Cerebellar nuclear complex (tissue), 1 donor: ENCODE data around the gene GRIN2A.

Experiments used
- DNase-seq, 2 experiments: peaks; one replicate each; lab custom pipeline; 2025; lab: John Stamatoyannopoulos, UW

GRIN2A gene

GRCh38 chr16:9969580-9969979 lies 212.6 kb downstream of the GRIN2A start:
- DNase-seq: no peak

DNA sequence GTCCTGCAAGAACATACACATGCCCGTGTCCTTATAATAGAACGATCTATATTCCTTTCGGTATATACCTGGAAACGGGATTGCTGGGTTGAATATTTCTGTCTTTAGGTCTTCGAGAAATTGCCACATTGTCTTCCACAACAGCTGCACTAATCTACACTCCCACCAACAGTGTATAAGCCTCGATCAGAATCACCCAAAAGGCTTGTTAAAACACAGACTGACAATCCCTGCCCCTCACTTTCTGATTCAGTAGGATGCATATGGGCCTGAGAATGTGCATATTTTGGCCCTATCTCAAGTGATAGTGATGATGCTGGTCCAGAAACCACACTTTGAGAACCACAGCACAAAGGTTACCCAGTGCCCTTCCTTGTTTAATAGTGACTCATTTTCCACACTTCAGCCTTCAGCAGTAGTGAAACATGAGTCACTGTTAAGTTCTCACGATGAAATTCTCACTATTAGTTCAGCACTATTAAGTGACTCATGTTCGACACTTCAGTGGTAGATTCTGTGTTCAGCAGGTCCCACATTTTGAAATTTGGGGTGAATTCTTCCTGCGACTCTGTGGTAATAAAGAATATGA lies 215.6 kb downstream of the GRIN2A start:
- no peak for DNase-seq

GRCh38 chr16:9965079-9965478 lies 217.1 kb downstream of the GRIN2A start:
- no peak for DNase-seq

GRCh38 chr16:9964426-9964825 lies 217.8 kb downstream of the GRIN2A start:
- no peak for DNase-seq

DNA sequence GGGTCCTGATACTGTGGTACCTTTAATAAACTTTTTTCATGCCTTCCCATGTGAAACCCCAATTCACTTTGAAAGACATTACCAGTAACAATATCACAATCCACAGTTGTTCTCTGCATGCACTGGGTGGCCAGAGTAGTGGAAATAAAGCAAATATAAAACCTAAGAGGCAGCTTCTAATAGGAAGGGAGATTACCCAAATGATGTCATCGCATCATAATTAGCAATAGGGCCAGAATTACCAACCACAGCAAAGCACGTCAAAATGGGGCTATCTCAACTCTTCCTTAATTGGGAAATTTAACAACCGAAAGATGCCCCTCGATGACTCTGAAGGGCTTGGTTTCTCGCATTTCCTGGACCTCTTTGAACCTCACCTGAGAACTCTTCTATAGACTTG lies 224.8 kb downstream of the GRIN2A start:
- DNase-seq: no peak

DNA sequence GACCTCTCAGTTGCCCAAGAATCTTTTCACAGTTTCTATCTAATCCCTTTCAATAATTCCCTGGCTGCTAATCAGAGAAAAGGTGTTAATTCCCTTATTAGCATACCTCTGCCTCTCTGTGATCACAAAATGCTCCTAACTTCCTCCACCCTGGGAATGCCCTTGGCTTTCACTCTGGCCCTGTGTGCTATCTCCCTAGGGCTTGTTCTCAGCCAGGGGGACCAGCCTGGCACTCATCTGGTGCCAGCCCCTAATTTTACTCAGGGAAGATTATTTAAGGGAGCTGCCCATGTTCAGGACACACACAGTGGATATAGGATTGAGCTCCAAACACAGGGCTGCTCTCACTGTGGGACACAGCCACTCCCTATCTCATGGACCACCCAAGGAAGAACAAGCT lies 225.2 kb downstream of the GRIN2A start:
- DNase-seq: no peak

DNA sequence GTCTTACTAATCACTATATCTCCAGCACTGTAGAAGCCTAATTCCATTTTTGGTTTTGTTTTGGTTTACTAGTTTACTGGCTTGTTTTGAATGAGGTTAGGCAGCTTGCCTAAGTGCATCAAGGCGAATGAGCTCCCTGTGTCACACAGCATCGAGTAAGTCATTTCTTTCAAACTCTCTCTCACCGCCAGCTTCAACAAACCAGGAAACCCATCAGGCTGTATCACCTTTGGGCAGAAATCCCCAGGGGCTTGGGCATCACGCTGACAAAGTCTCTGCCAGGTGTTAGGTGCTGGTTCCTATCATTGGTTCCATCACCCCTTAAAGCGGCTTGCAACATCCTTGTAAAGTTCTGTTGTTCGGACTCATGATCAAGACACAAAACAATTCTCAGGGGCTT lies 226.6 kb downstream of the GRIN2A start:
- no peak for DNase-seq

- DNase-seq: no peak
Measured at GRCh38 chr16:9953908-9954570, 228.2 kb downstream of the GRIN2A start.

GRCh38 chr16:9950658-9951057 lies 231.6 kb downstream of the GRIN2A start:
- DNase-seq: no peak

- no peak for DNase-seq
Measured at GRCh38 chr16:9949396-9949795, 232.8 kb downstream of the GRIN2A start.

GRCh38 chr16:9948933-9949332 lies 233.3 kb downstream of the GRIN2A start:
- DNase-seq: no peak

DNA sequence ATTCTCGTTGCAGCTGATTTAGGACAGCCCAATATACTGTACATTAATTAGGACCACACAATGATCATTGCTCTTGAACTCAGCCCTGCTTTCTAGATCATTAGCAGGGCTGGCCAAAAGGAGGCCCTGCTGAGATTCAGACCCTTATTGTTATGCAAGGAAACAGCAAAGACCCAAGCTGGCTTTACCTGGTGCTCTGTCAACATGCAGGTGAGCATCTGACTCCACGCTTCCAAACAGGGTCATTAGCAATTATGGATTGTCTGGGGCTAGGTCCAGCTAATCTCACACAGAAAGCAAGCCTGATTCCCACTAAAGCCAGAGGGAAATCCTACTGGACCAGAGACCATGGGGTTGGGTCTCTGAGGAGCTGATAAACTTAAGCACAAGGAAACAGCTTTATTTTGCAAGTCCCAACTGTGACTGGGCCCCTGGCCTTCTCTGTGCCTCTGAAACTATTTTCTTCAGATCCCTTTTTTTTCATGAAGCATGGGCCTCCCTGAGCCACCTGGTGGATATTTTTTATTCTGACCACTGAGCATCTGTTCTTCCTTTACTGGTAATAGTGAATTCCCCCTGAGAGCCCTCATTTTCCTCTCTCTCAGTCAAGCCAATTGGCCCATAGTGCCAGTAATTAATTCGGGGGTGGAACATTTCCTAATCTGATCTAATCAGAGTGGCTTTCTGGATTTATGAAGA lies 236.1 kb downstream of the GRIN2A start:
- DNase-seq: peak in 1 of 2 experiments; percentile 17

DNA sequence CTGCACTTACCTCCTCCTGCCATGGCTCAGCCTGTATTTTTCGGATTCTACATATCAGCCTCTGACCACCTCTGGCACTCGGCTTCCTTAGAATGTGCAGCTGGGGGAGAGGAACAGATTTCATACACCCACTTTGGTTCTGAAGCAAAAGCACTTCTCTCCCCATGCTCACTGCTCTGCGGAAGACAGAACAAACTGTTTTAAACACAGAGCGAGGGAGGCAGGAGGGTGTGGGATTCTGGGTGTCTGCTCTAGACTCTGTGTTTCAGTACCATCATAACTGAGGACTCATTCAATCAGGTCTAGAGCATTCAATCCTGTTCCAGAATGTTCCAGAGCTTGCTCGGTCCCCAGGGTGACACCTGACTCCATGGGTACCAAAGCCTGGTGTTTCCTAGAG lies 239.1 kb downstream of the GRIN2A start:
- DNase-seq: no peak

DNA sequence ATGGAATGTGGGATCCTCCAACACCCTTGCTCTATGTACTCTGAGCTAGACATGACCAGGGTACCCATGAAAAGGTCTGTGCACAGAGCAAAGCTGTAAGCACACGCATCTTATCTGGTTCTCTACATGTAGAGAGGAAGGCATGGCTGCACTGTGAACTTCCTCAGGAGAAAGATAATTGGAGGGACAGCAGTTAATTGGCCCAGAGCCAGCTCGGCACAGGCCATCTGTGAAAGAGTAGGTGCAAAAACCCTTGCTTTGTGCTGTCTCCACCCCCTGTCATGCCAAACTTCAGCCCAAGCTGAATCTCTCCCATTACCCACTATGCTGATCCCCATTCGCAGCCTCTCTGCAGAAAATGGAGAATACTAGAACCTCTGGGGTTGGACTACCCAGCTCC lies 241.0 kb downstream of the GRIN2A start:
- DNase-seq: no peak

DNA sequence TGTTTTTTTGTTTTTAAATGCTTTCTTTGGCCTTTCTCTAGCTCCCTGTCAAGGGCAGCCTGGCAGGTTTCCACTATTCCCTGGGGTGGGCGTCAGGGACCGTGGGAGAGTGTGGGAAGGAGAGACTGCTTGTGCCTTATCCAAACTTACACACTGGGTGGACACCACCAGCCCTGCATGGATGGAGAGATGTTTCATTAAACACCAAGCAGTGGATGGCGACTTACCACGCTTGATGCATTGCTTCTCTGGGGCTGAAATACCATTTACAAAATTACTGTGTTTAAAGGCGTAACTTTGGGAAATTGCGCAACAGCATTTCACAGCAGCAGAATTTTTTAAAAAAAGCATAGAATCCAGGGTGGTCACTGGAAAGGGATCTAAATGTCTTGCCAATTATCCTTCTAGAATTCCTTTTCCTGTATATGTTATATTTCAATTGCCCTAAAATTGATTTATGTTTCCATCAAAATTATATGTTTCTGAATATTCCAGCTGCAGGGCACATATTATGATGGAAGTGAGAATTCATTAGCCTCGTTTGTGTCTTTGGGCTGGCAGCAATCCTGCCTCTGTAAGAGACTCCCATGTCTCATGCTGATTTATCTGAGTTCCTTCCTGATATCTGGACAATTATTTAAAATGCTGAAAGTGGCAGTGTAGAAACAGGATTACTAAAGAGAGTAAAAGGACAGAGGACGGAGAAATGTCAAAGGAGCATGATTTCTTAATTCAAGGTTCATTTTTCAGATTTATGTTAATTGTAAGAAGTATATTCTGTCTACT lies 247.3 kb downstream of the GRIN2A start:
- DNase-seq: no peak

- no peak for DNase-seq
Measured at GRCh38 chr16:9932919-9933653, 249.1 kb downstream of the GRIN2A start.

DNA sequence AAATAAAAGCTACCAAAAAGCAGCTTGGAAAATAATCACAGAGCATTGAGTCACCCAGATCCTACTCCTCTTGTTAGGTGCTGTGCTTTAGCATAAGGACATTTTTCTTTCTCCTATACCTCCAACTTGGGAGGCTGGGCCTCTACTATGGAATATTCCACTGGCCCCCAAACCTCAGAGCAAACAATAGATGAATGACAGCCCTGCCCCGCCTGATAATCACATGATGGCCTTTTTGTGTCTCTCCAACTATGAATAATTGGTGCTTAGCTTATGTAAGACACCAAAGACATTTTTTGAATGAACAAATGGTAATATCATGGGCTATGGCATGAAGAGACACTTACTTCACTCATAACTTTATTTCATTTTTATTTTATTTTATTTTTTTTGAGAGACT lies 250.2 kb downstream of the GRIN2A start:
- no peak for DNase-seq

DNA sequence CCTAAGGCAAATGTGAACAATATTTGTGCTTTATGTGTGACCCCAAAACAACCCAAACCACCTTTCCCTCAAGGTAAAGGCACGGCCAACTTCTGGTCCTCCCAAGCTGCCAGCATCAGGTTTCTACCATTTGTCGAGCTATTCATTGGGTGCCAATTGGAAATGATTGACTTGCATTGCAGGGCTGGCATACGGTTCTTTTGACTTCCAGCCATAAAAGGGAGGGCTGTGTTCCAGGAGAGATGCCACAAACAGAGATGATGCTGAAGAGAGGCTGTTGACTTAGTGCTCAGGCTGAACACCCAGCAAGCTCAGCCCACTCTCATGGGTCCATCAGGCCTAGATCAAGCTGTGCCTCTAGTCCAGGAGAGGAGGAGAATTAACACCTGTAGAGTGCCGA lies 252.4 kb downstream of the GRIN2A start:
- peak; percentile 90 to 93 for DNase-seq

- no peak for DNase-seq
Measured at GRCh38 chr16:9929313-9929712, 252.9 kb downstream of the GRIN2A start.

DNA sequence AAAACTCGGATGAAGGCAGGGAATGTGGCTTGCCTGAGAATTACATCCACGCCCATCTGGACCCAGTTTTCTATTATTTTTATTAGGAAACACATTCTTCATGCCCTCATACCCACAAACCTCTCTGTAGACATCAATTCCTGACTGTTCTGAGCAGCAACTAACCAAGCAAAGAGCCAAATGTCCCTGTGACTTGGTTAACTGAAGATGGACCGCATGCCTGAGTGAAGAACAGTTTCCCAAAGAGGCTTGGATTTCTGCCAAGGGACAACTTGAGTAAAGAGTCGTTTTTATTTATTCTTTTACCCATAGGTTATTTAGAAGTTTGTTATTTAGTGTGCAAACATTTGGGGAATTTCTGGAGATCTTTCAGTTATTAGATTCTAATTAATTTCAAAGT lies 259.8 kb downstream of the GRIN2A start:
- no peak for DNase-seq

DNA sequence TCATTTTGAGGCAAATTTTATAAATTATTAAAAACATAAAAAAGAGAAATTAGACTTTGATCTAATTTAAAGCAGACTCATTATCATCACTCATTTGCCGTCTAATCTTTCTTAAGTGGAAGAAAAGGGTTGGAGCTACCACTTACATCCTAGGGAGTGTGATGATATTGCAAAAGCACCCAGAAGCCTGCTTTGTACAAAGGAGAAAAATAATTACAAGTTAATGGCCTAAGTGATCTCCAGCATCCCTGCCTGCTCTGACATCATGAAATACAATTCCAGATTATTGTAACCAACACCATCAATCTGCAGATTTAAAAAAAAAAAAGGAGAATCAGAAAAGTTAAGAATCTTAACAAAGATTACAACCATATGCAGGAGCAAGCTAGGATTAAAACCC lies 260.2 kb downstream of the GRIN2A start:
- DNase-seq: no peak

GRCh38 chr16:9919460-9919859 lies 262.8 kb downstream of the GRIN2A start:
- DNase-seq: no peak
